SK-N-SH treated with all-trans-retinoic acid at 6 μM for 48 hours (cell line): ENCODE results near the gene SCAPER.

Experiments used
- ATAC-seq: fragments of 200-7000 bp; cut with Tn5 transposase; 3 replicates; pipeline ENCODE4 v1.9.1; 2020; ENCODE audit warnings: mild to moderate bottlenecking, moderate library complexity
- ARNTL ChIP-seq: fragments of 450-650 bp; formaldehyde crosslinking; IDR thresholded peaks from 2 replicates; pipeline ENCODE4 v1.5.0; 2020; ENCODE audit warnings: low read depth, mild to moderate bottlenecking, moderate library complexity, borderline replicate concordance
- BACH2 ChIP-seq: fragments of 250-450 bp; sonication (Bioruptor Pico); IDR thresholded peaks from 2 replicates; pipeline ENCODE4 v1.9.0; 2021; ENCODE audit warnings: mild to moderate bottlenecking, borderline replicate concordance
- CREB5 ChIP-seq: fragments of 250-450 bp; sonication (Bioruptor Pico); IDR thresholded peaks from 2 replicates; pipeline ENCODE4 v1.5.1; 2020; ENCODE audit warnings: low read depth, mild to moderate bottlenecking, moderate library complexity
- CSDC2 ChIP-seq: fragments of 250-450 bp; sonication (Bioruptor Pico); IDR thresholded peaks from 2 replicates; pipeline ENCODE4 v1.5.0; 2020; ENCODE audit warnings: mild to moderate bottlenecking, moderate library complexity
- CSRNP3 ChIP-seq: fragments of 250-450 bp; sonication (Bioruptor Pico); IDR thresholded peaks from 2 replicates; pipeline ENCODE4 v1.5.1; 2021; ENCODE audit warnings: mild to moderate bottlenecking, moderate library complexity
- ESRRG ChIP-seq: fragments of 250-450 bp; sonication (Bioruptor Pico); IDR thresholded peaks from 2 replicates; pipeline ENCODE4 v1.6.1; 2021; ENCODE audit warnings: mild to moderate bottlenecking
- GLIS3 ChIP-seq: fragments of 250-450 bp; sonication (Bioruptor Pico); IDR thresholded peaks from 2 replicates; pipeline ENCODE4 v1.5.0; 2020; ENCODE audit warnings: mild to moderate bottlenecking, moderate library complexity
- ISL1 ChIP-seq: fragments of 250-450 bp; sonication (Bioruptor Pico); IDR thresholded peaks from 2 replicates; pipeline ENCODE4 v2.1.2; 2022; ENCODE audit warnings: mild to moderate bottlenecking, moderate library complexity
- OSR1 ChIP-seq: fragments of 250-450 bp; sonication (Bioruptor Pico); IDR thresholded peaks from 2 replicates; pipeline ENCODE4 v1.8.0; 2022; ENCODE audit warnings: moderate library complexity, mild to moderate bottlenecking, inconsistent platforms
- PATZ1 ChIP-seq: fragments of 250-450 bp; sonication (Bioruptor Pico); IDR thresholded peaks from 2 replicates; pipeline ENCODE4 v1.8.0; 2020; ENCODE audit warnings: mild to moderate bottlenecking, moderate library complexity, borderline replicate concordance
- POU6F1 ChIP-seq: fragments of 250-450 bp; sonication (Bioruptor Pico); IDR thresholded peaks from 2 replicates; pipeline ENCODE4 v1.8.0; 2021; ENCODE audit warnings: low read depth, mild to moderate bottlenecking, moderate library complexity, borderline replicate concordance
- PPARA ChIP-seq: fragments of 250-450 bp; sonication (Bioruptor Pico); IDR thresholded peaks from 2 replicates; pipeline ENCODE4 v1.5.0; 2020; ENCODE audit warnings: mild to moderate bottlenecking, borderline replicate concordance
- RARB ChIP-seq: fragments of 250-450 bp; sonication (Bioruptor Pico); IDR thresholded peaks from 2 replicates; pipeline ENCODE4 v1.8.0; 2021; ENCODE audit warnings: mild to moderate bottlenecking, moderate library complexity
- SNAI2 ChIP-seq: fragments of 250-450 bp; sonication (Bioruptor Pico); IDR thresholded peaks from 2 replicates; pipeline ENCODE4 v1.5.0; 2020; ENCODE audit warnings: mild to moderate bottlenecking, moderate library complexity
- TCF4 ChIP-seq: fragments of 250-450 bp; sonication (Bioruptor Pico); IDR thresholded peaks from 2 replicates; pipeline ENCODE4 v1.8.0; 2021; ENCODE audit warnings: mild to moderate bottlenecking, moderate library complexity, borderline replicate concordance
- TOX ChIP-seq: fragments of 250-450 bp; sonication (Bioruptor Pico); IDR thresholded peaks from 2 replicates; pipeline ENCODE4 v1.8.0; 2021; ENCODE audit warnings: mild to moderate bottlenecking, moderate library complexity, borderline replicate concordance
- TSHZ2 ChIP-seq: fragments of 250-450 bp; sonication (Bioruptor Pico); IDR thresholded peaks from 2 replicates; pipeline ENCODE4 v1.5.0; 2020; ENCODE audit warnings: mild to moderate bottlenecking, moderate library complexity
- ZC3H10 ChIP-seq: fragments of 250-450 bp; sonication (Bioruptor Pico); IDR thresholded peaks from 2 replicates; pipeline ENCODE4 v1.5.1; 2021; ENCODE audit warnings: mild to moderate bottlenecking, moderate library complexity
- ZFP3 ChIP-seq: fragments of 250-450 bp; sonication (Bioruptor Pico); IDR thresholded peaks from 2 replicates; pipeline ENCODE4 v1.5.0; 2020; ENCODE audit warnings: mild to moderate bottlenecking, moderate library complexity
- ZFP30 ChIP-seq: fragments of 450-650 bp; formaldehyde crosslinking; IDR thresholded peaks from 2 replicates; pipeline ENCODE4 v1.5.0; 2022; ENCODE audit warnings: mild to moderate bottlenecking, moderate library complexity
- ZNF70 ChIP-seq: fragments of 450-650 bp; formaldehyde crosslinking; IDR thresholded peaks from 2 replicates; pipeline ENCODE4 v1.5.0; 2020; ENCODE audit warnings: mild to moderate bottlenecking, moderate library complexity
- ZNF8 ChIP-seq: fragments of 450-650 bp; formaldehyde crosslinking; IDR thresholded peaks from 2 replicates; pipeline ENCODE4 v1.5.0; 2020; ENCODE audit warnings: mild to moderate bottlenecking, moderate library complexity

Gene SCAPER

GRCh38 chr15:76647612-76648011, 257.5 kb downstream of the SCAPER start (continued):
- TF ChIP-seq PATZ1 (CRISPR knock-in tag) (no peak), TOX (CRISPR knock-in tag) (no peak), SNAI2 (CRISPR knock-in tag) (no peak), ISL1 (no peak), BACH2 (no peak), CSRNP3 (no peak)

- TF ChIP-seq ISL1 (no peak), TSHZ2 (CRISPR knock-in tag) (no peak), ZC3H10 (CRISPR knock-in tag) (no peak), ZFP30 (CRISPR knock-in tag) (no peak), ZNF70 (no peak), PPARA (CRISPR knock-in tag) (no peak), OSR1 (CRISPR knock-in tag) (no peak), TCF4 (CRISPR knock-in tag) (no peak), CSRNP3 (no peak), CREB5 (CRISPR knock-in tag) (no peak), SNAI2 (CRISPR knock-in tag) (no peak), RARB (CRISPR knock-in tag) (no peak), CSDC2 (CRISPR knock-in tag) (no peak), ESRRG (no peak), GLIS3 (no peak), BACH2 (no peak), ZFP3 (no peak), ZNF8 (CRISPR knock-in tag) (no peak)
- no peak for ATAC-seq
Observed at GRCh38 chr15:76644646-76645045, 260.5 kb downstream of the SCAPER start.

GRCh38 chr15:76642671-76643070, 262.5 kb downstream of the SCAPER start:
- ATAC-seq: no peak
- no peak for TF ChIP-seq CSRNP3
- TF ChIP-seq ARNTL: no peak
- no peak for TF ChIP-seq ZFP30 (CRISPR knock-in tag)
- TF ChIP-seq ZNF8 (CRISPR knock-in tag): no peak
- no peak for TF ChIP-seq BACH2
- TF ChIP-seq CSDC2 (CRISPR knock-in tag): no peak
- TF ChIP-seq CREB5 (CRISPR knock-in tag): no peak
- no peak for TF ChIP-seq GLIS3
- TF ChIP-seq SNAI2 (CRISPR knock-in tag): no peak
- no peak for TF ChIP-seq TSHZ2 (CRISPR knock-in tag)
- TF ChIP-seq ZFP3: no peak
- no peak for TF ChIP-seq POU6F1
